GM13977 (cell line): Measurements from ENCODE around the gene PIGQ.

Experiments used
- DNase-seq: peaks from one replicate; pipeline ENCODE4 v3.0.0; 2012; ENCODE audit warnings: low spot score
- in situ Hi-C: fragments of 300-500 bp; cut with MboI; formaldehyde crosslinking; loops from one replicate; pipeline ENCODE4 v1.12.0; 2022; ENCODE audit warnings: low sequenced_read_pairs, low pct_unique_long_range_greater_than_20kb, mixed read lengths, inconsistent platforms; ENCODE audit not compliant: unreplicated experiment
- TF ChIP-seq, protein P1 (sequence below): IDR thresholded peaks from 2 replicates; pipeline ENCODE4 v1.5.1; 2012; ENCODE audit warnings: mild to moderate bottlenecking, control low read depth; ENCODE audit not compliant: insufficient read depth; ENCODE audit errors: extremely low read depth, missing control alignments

Gene PIGQ

GRCh38 chr16:600781-601180 is 31.0 kb downstream of the PIGQ start:
- DNase-seq = no peak
- TF ChIP-seq, protein P1, sequence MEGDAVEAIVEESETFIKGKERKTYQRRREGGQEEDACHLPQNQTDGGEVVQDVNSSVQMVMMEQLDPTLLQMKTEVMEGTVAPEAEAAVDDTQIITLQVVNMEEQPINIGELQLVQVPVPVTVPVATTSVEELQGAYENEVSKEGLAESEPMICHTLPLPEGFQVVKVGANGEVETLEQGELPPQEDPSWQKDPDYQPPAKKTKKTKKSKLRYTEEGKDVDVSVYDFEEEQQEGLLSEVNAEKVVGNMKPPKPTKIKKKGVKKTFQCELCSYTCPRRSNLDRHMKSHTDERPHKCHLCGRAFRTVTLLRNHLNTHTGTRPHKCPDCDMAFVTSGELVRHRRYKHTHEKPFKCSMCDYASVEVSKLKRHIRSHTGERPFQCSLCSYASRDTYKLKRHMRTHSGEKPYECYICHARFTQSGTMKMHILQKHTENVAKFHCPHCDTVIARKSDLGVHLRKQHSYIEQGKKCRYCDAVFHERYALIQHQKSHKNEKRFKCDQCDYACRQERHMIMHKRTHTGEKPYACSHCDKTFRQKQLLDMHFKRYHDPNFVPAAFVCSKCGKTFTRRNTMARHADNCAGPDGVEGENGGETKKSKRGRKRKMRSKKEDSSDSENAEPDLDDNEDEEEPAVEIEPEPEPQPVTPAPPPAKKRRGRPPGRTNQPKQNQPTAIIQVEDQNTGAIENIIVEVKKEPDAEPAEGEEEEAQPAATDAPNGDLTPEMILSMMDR = peak; percentile 29
- in situ Hi-C loops = no loop called here

DNA sequence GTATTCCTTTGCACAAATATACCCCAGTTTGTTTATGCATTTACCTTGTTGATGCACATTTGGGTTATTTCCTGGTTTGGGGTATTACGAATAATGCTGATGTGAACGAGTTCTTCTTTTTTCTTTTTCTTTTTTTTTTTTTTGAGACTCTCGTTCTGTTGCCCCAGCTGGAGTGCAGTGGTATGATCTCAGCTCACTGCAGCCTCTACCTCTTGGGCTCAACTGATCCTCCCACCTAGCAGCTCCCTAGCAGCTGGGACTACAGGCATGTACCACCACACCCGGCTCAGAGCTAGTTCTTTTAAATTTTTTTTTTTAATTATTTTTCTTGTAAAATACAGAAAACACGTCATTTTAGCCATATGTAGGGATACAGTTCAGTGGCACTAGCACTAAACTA is 34.2 kb downstream of the PIGQ start:
- no peak for DNase-seq
- TF ChIP-seq, protein P1 = no peak
- in situ Hi-C loops = no loop called here

- in situ Hi-C loops = no loop called here
- DNase-seq = no peak
- TF ChIP-seq, protein P1 = no peak
Measured at GRCh38 chr16:606656-607307, 37.0 kb downstream of the PIGQ start.

GRCh38 chr16:608019-608418 is 38.3 kb downstream of the PIGQ start:
- in situ Hi-C loops = no loop called here
- no peak for DNase-seq
- TF ChIP-seq, protein P1 = no peak

DNA sequence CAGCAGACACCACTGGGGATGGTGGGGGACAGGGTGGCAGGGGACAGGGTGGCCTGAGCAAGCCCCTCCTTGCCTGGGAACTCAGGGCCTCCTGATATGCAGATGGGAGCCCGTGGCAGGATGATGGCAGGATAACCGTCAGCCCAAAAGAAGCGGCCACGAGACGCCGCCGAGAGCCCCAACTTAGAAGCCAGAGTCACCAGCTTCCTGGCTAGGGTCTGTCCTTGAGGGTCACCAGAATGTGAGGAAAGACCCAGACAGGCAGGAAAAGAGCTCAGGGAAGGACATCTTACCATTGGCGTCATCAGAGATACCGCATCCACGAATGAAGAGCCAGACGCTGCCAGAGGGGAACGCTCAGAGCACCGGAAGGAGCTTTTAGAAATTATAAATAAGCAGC is 39.5 kb downstream of the PIGQ start:
- DNase-seq = no peak
- in situ Hi-C loops = no loop called here
- TF ChIP-seq, protein P1 = no peak

DNA sequence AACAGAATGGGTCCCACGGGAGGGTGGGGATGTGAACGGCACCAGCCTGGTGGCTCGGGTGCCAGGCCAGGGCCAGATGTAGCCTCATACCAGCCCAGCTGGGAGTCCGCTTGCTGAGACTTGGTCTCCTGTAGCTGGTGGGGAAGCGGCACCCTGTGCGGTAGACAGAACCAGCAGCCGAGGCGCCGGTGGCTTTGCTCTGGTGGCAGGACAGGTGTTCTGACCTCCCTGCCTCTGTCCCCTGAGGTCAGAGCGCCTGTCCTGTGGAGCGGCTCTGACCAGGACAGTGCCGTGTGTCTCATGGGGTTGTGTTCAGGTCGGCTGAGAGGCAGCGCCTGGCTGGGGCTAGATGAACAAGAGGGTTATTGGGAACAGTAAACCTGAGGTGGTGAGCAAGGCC is 40.2 kb downstream of the PIGQ start:
- in situ Hi-C loops = no loop called here
- TF ChIP-seq, protein P1 = no peak
- DNase-seq = no peak
